ENCODE data around the gene EDDM13. TPM values are rescaled to one million over a fixed set of nuclear protein-coding genes. Genes with fewer than 3 reads are reported as not detected.

The EDDM13 gene
- total RNA-seq, 1 donor from 2014 or later: not detected

DNA sequence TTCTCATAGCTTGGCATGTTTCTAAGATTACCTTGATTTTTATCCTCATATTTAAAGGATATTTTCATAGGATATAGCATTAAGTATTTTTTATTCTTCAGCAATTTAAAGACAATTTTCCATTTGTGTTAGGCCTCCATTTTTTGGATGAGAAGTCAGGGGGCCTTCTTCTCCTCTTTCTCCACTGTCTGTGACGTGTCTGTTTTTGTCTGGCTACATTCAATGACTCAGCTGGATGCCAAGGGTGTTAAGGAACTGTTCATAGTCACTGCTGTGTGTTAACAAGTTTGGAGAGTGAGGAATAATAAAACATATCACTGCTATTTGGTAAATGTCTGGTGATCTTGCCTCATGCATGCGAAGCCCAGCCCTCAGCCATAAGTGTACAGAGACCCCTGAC is 84.4 kb downstream of the EDDM13 start:
- Mint-ChIP-seq H3K27ac (ENCODE audit: unreplicated experiment) (no peak overlapping the region), H3K4me1 (ENCODE audit: low read depth, unreplicated experiment) (no peaks in the 10 kb centered on the region), H3K36me3 (ENCODE audit: unreplicated experiment) (peaks cover 33% of the 10 kb centered on the region), H3K4me3 (ENCODE audit: unreplicated experiment) (no peak overlapping the region), H3K27me3 (ENCODE audit: unreplicated experiment) (peaks cover 3% of the 10 kb centered on the region), H3K9me3 (ENCODE audit: unreplicated experiment) (peaks cover 4% of the 10 kb centered on the region)
- DNase-seq: no peak
- TF ChIP-seq, protein P1, sequence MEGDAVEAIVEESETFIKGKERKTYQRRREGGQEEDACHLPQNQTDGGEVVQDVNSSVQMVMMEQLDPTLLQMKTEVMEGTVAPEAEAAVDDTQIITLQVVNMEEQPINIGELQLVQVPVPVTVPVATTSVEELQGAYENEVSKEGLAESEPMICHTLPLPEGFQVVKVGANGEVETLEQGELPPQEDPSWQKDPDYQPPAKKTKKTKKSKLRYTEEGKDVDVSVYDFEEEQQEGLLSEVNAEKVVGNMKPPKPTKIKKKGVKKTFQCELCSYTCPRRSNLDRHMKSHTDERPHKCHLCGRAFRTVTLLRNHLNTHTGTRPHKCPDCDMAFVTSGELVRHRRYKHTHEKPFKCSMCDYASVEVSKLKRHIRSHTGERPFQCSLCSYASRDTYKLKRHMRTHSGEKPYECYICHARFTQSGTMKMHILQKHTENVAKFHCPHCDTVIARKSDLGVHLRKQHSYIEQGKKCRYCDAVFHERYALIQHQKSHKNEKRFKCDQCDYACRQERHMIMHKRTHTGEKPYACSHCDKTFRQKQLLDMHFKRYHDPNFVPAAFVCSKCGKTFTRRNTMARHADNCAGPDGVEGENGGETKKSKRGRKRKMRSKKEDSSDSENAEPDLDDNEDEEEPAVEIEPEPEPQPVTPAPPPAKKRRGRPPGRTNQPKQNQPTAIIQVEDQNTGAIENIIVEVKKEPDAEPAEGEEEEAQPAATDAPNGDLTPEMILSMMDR (IDR thresholded peaks at IDR 0.05; ENCODE audit: partially characterized antibody, unreplicated experiment): no peak

Other genes with a start within 250 kb of the EDDM13 start
- gene ZNF787, start 151.5 kb upstream of the EDDM13 start, total RNA-seq (ENCODE audit: unreplicated experiment): 59.7 TPM
- gene ZNF444, start 131.5 kb upstream of the EDDM13 start, total RNA-seq (ENCODE audit: unreplicated experiment): 56.9 TPM
- gene GALP, start 96.7 kb upstream of the EDDM13 start, total RNA-seq (ENCODE audit: unreplicated experiment): not detected
- gene ZSCAN5B, start 75.0 kb upstream of the EDDM13 start, total RNA-seq (ENCODE audit: unreplicated experiment): not detected
- 0.32 TPM for gene ZSCAN5C, start 70.5 kb upstream of the EDDM13 start, total RNA-seq (ENCODE audit: unreplicated experiment)
- gene ZSCAN5A, start 42.1 kb downstream of the EDDM13 start, total RNA-seq (ENCODE audit: unreplicated experiment): 13.1 TPM
- gene ZNF582, start 120.8 kb downstream of the EDDM13 start, total RNA-seq (ENCODE audit: unreplicated experiment): 7.5 TPM
- gene ZNF583, start 131.6 kb downstream of the EDDM13 start, total RNA-seq (ENCODE audit: unreplicated experiment): 13.6 TPM
- gene ZNF667, start 204.6 kb downstream of the EDDM13 start, total RNA-seq (ENCODE audit: unreplicated experiment): 6.0 TPM
- gene ZNF471, start 235.1 kb downstream of the EDDM13 start, total RNA-seq (ENCODE audit: unreplicated experiment): 18.7 TPM

Measured in glutamatergic neuron (in vitro differentiated cells).